AG10803 (cell line): Measurements from ENCODE around the gene TOP1.

Experiments
- DNase-seq: peaks from one replicate; pipeline ENCODE4 v3.0.0; 2010; ENCODE audit warnings: low read depth
- H3K4me3 ChIP-seq: 2 replicates; pipeline ENCODE4 v1.5.1; 2011; ENCODE audit warnings: mild to moderate bottlenecking, low read length, control low read depth
- TF ChIP-seq, protein P1 (sequence below): conservative IDR thresholded peaks from 2 replicates; pipeline ENCODE4 v1.5.1; 2011; ENCODE audit warnings: mild to moderate bottlenecking, low read length, control low read depth, inconsistent platforms

Gene TOP1

GRCh38 chr20:41072190-41072863 lies 43.7 kb downstream of the TOP1 start:
- TF ChIP-seq, protein P1, sequence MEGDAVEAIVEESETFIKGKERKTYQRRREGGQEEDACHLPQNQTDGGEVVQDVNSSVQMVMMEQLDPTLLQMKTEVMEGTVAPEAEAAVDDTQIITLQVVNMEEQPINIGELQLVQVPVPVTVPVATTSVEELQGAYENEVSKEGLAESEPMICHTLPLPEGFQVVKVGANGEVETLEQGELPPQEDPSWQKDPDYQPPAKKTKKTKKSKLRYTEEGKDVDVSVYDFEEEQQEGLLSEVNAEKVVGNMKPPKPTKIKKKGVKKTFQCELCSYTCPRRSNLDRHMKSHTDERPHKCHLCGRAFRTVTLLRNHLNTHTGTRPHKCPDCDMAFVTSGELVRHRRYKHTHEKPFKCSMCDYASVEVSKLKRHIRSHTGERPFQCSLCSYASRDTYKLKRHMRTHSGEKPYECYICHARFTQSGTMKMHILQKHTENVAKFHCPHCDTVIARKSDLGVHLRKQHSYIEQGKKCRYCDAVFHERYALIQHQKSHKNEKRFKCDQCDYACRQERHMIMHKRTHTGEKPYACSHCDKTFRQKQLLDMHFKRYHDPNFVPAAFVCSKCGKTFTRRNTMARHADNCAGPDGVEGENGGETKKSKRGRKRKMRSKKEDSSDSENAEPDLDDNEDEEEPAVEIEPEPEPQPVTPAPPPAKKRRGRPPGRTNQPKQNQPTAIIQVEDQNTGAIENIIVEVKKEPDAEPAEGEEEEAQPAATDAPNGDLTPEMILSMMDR, result no peak
- DNase-seq, result peak; percentile 82
- no peak overlapping the region for H3K4me3 ChIP-seq

- H3K4me3 ChIP-seq, result no peak overlapping the region
- DNase-seq, result no peak
- TF ChIP-seq, protein P1, result no peak
These were observed 44.3 kb downstream of the TOP1 start for GRCh38 chr20:41072915-41073314.

DNA sequence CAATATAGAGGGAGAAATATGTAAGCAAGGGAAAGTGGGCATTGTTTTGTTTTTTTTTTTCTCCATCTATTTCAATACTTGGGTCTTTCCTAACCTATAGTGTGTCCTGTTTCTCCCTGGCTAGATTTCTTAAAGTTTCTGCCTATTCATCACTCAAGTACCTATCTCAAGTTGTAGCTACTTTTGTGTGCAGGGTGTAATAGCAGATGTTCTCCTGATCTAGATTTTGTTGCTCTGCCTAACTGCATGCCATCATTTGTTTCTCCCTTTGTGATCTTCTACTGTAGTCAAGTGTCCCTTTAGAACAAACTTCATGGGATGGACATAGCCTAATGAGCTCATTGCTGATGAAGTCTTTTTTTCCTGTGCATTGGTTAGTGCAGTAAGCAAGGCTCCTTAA lies 45.8 kb downstream of the TOP1 start:
- TF ChIP-seq, protein P1, result no peak
- H3K4me3 ChIP-seq, result no peak overlapping the region
- no peak for DNase-seq

DNA sequence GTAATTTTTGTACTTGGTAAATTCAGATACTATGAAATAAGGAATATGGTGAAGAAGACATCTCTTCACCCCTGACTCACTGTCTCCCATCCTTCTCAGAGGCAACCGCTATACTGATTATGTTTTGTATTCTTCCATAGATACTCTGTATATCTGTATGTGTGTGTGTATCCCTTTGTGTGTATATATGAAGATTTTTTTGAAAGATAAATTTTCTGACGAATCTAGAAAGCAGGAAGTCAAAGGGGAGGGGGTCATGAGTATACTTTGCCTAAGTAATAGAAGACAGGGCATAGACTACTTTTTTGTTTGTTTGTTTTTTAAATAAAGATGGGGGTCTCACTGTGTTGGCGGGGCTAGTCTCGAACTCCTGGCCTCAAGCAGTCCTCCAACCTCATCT lies 48.2 kb downstream of the TOP1 start:
- H3K4me3 ChIP-seq, result no peak overlapping the region
- TF ChIP-seq, protein P1, result no peak
- DNase-seq, result no peak

- TF ChIP-seq, protein P1, result peak; percentile 72
- H3K4me3 ChIP-seq, result no peak overlapping the region
- DNase-seq, result peak; percentile 65
These were observed 49.7 kb downstream of the TOP1 start for GRCh38 chr20:41078329-41078728.

DNA sequence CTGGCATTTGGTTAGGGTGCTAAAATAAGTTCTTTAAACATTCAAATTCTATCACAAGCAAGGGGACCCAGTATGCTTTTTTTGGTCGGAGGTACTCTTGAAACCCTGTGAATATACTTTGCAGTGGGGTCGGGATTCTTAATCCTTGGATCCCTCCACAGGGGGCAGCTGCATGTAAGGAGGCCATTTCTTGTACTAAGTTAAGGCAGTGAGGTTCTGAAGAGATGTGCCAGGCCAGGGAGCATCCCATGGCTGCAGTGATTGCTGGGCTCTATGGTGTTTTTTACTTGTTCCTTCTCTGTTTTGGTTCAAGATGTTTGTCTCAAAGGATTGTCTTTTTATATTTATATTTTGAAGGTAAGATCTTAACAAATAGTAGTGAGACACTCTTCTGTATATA lies 50.4 kb downstream of the TOP1 start:
- H3K4me3 ChIP-seq, result no peak overlapping the region
- TF ChIP-seq, protein P1, result no peak
- no peak for DNase-seq

DNA sequence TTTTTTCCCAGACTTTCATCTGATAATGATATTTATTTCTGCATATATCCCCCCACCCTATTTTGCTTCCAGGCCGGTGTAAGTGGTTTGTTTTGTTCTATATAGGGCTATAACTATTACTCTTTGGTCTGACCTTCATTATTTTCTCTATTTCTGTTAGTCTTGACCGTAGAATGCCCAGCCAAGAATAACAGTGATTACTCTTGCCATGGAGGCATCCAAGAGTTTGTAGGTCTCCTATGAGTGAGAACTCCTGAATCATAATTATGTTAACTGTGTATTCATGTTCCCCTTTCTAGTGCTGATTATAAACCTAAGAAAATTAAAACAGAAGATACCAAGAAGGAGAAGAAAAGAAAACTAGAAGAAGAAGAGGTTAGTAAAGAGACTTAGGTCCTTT lies 52.2 kb downstream of the TOP1 start:
- DNase-seq, result no peak
- no peak overlapping the region for H3K4me3 ChIP-seq
- TF ChIP-seq, protein P1, result no peak
